B cell (primary cell): ENCODE results near the gene COX8C. TPM values are rescaled to one million over a fixed set of nuclear protein-coding genes. Genes with fewer than 3 reads are reported as not detected.

Experiments
- ATAC-seq: fragments of 200-7000 bp; cut with Tn5 transposase; one replicate; pipeline ENCODE4 v1.10.0; 2021; ENCODE audit warnings: low read depth, mild to moderate bottlenecking, moderate number of reproducible peaks, moderate library complexity
- CTCF ChIA-PET: fragments of 350-600 bp; sonication (Branson Sonifier 250); formaldehyde crosslinking; loops from one replicate; lab custom pipeline; 2021; ENCODE audit warnings: antibody characterized with exemption, inconsistent platforms; lab: Charles Lee
- POLR2A ChIA-PET: fragments of 350-600 bp; sonication (Branson Sonifier 250); formaldehyde crosslinking; loops from one replicate; lab custom pipeline; 2021; ENCODE audit warnings: antibody characterized with exemption; lab: Charles Lee
- DNase-seq: peaks from one replicate; pipeline ENCODE4 v3.0.0; 2013
- H2AFZ ChIP-seq: 2 replicates; pipeline ENCODE4 v1.6.1; 2012; ENCODE audit warnings: mild to moderate bottlenecking, low read depth, low read length; ENCODE audit not compliant: insufficient read depth, poor library complexity, severe bottlenecking
- H3K27ac ChIP-seq, 2 donors: 1 replicate in 1 of 2; 2 replicates in 1 of 2; pipeline ENCODE4 v1.5.1; 2012 to 2013; ENCODE audit warnings: low read length in 2 of 2, mild to moderate bottlenecking in 2 of 2, moderate library complexity in 1 of 2
- H3K27me3 ChIP-seq, 4 experiments: fragments of 200-600 bp in 1 of 4; sonication (generic) in 1 of 4; replicated peaks in 1 of 4; 1 replicate in 2 of 4; 2 replicates in 2 of 4; pipeline versions ENCODE4 v1.6.1 to v1.7.0; 2013 to 2016; ENCODE audit warnings: low read length in 3 of 4, mild to moderate bottlenecking in 2 of 4, mixed read lengths in 1 of 4, moderate library complexity in 1 of 4; ENCODE audit not compliant: insufficient read depth in 4 of 4, control insufficient read depth in 3 of 4; ENCODE audit errors: control extremely low read depth in 1 of 4
- H3K36me3 ChIP-seq, 2 experiments: replicated peaks in 1 of 2; 1 replicate in 1 of 2; 2 replicates in 1 of 2; pipeline versions ENCODE4 v1.6.1 to v1.7.1; 2013; ENCODE audit warnings: low read length in 1 of 2; ENCODE audit not compliant: insufficient read depth in 2 of 2, control insufficient read depth in 1 of 2; ENCODE audit errors: control extremely low read depth in 1 of 2, extremely low read depth in 1 of 2
- H3K4me1 ChIP-seq, 2 donors: fragments of 200-600 bp in 1 of 2; sonication (generic) in 1 of 2; 1 replicate in 1 of 2; 2 replicates in 1 of 2; pipeline versions ENCODE4 v1.5.1 to v1.6.1; 2013 to 2017; ENCODE audit warnings: low read length in 2 of 2; ENCODE audit not compliant: control insufficient read depth in 2 of 2, insufficient read depth in 2 of 2
- H3K4me2 ChIP-seq: replicated peaks from 2 replicates; pipeline ENCODE3; 2012; ENCODE audit warnings: mild to moderate bottlenecking, low read depth, low read length; ENCODE audit not compliant: poor library complexity, severe bottlenecking
- H3K4me3 ChIP-seq, 5 experiments: fragments of 200-600 bp in 1 of 5; sonication (generic) in 1 of 5; 1 replicate in 3 of 5; 2 replicates in 2 of 5; pipeline versions ENCODE4 v1.5.1 to v1.7.0; 2011 to 2016; ENCODE audit warnings: low read length in 4 of 5, mild to moderate bottlenecking in 4 of 5, low read depth in 2 of 5, control low read depth in 1 of 5, moderate library complexity in 1 of 5; ENCODE audit not compliant: insufficient read depth in 1 of 5; ENCODE audit errors: control extremely low read depth in 1 of 5, extremely low read depth in 1 of 5
- H3K79me2 ChIP-seq: fragments of 200-600 bp; sonication (generic); one replicate; pipeline ENCODE4 v1.6.0; 2016; ENCODE audit warnings: low read length; ENCODE audit not compliant: control insufficient read depth, insufficient read depth
- H3K9ac ChIP-seq: fragments of 200-600 bp; sonication (generic); 2 replicates; pipeline ENCODE4 v1.6.1; 2017; ENCODE audit warnings: mild to moderate bottlenecking, low read length, moderate library complexity
- H3K9me3 ChIP-seq, 3 donors: one replicate each; pipeline versions ENCODE4 v1.6.1 to v1.7.1; 2013; ENCODE audit warnings: low read length in 2 of 3; ENCODE audit not compliant: control insufficient read depth in 2 of 3, insufficient read depth in 1 of 3; ENCODE audit errors: control extremely low read depth in 1 of 3
- H4K20me1 ChIP-seq: 2 replicates; pipeline ENCODE4 v1.6.0; 2012; ENCODE audit warnings: mild to moderate bottlenecking, low read length; ENCODE audit not compliant: insufficient read depth, control insufficient read depth, poor library complexity, severe bottlenecking
- H3K27ac Mint-ChIP-seq: one replicate; pipeline ENCODE4 v1.8.0; 2021; ENCODE audit warnings: mixed read lengths
- H3K27me3 Mint-ChIP-seq: one replicate; pipeline ENCODE4 v1.8.0; 2021; ENCODE audit warnings: mixed read lengths
- H3K4me1 Mint-ChIP-seq: one replicate; pipeline ENCODE4 v1.8.0; 2021; ENCODE audit warnings: mixed read lengths
- H3K4me3 Mint-ChIP-seq: one replicate; pipeline ENCODE4 v1.8.0; 2021; ENCODE audit warnings: mixed read lengths
- H3K9me3 Mint-ChIP-seq: one replicate; pipeline ENCODE4 v1.8.0; 2022; ENCODE audit warnings: mixed read lengths; ENCODE audit not compliant: insufficient read depth
- EZH2 ChIP-seq: IDR thresholded peaks from 2 replicates; pipeline ENCODE4 v1.6.1; 2012; ENCODE audit warnings: borderline replicate concordance, low read depth, mild to moderate bottlenecking, moderate library complexity, low read length; ENCODE audit not compliant: insufficient read depth, poor library complexity, severe bottlenecking
- WGBS: methylation state at CpG from one replicate; pipeline ENCODE4 v1.1.5; 2013; ENCODE audit warnings: missing lambda C conversion rate; ENCODE audit not compliant: insufficient coverage; 5-methylcytosine and 5-hydroxymethylcytosine counted together
- intact Hi-C: fragments of 100-400 bp; cut with micrococcal nuclease; formaldehyde crosslinking; loops from one replicate; pipeline ENCODE4 v1.10.0; 2022
- polyA plus RNA-seq: library from polyadenylated mRNA; depleted of rRNA; stranded (reverse); fragments of >200 nt; gene quantifications from 2 replicates; pipeline ENCODE4 v1.2.3, GENCODE V29; 2012
- total RNA-seq, 2 donors: library from RNA; stranded (reverse); fragments of 120-200 nt in 1 of 2; gene quantifications; 1 replicate in 1 of 2; 2 replicates in 1 of 2; pipeline versions ENCODE4 v1.2.3 to v1.2.4, GENCODE V29; 2013 to 2022
- TF ChIP-seq, protein P1 (sequence below): fragments of 200-600 bp; IDR thresholded peaks from one replicate; pipeline ENCODE4 v1.8.0; 2022; ENCODE audit warnings: antibody characterized with exemption, mild to moderate bottlenecking

COX8C gene
- total and polyA plus RNA-seq, 2 donors (not counting 1 experiment from before 2014, with no cell fraction given), result not detected

- H3K27me3 ChIP-seq, result no peaks in the 10 kb centered on the region
- H3K9me3 ChIP-seq, result no peaks in the 10 kb centered on the region
- H3K79me2 ChIP-seq, result peaks cover 70% of the 10 kb centered on the region
- peaks cover 0 to 2% of the 10 kb centered on the region in 2 donors for H3K4me1 ChIP-seq
- peaks cover 55% of the 10 kb centered on the region for H4K20me1 ChIP-seq
- Mint-ChIP-seq H3K4me3 (no peak overlapping the region), H3K27me3 (no peaks in the 10 kb centered on the region), H3K4me1 (peaks cover 35% of the 10 kb centered on the region), H3K27ac (no peak overlapping the region), H3K9me3 (no peaks in the 10 kb centered on the region)
- CTCF ChIA-PET, result no interaction called here
- H2AFZ ChIP-seq, result no peak overlapping the region
- no peak for DNase-seq
- H3K36me3 ChIP-seq, result peaks cover 2 to 4% of the 10 kb centered on the region in 2 experiments
- no peak overlapping the region for H3K4me2 ChIP-seq
- POLR2A ChIA-PET, result no interaction called here
- H3K27ac ChIP-seq, result no peak overlapping the region
- intact Hi-C loops, result no loop called here
- no peak overlapping the region for H3K9ac ChIP-seq
- TF ChIP-seq, protein P1, sequence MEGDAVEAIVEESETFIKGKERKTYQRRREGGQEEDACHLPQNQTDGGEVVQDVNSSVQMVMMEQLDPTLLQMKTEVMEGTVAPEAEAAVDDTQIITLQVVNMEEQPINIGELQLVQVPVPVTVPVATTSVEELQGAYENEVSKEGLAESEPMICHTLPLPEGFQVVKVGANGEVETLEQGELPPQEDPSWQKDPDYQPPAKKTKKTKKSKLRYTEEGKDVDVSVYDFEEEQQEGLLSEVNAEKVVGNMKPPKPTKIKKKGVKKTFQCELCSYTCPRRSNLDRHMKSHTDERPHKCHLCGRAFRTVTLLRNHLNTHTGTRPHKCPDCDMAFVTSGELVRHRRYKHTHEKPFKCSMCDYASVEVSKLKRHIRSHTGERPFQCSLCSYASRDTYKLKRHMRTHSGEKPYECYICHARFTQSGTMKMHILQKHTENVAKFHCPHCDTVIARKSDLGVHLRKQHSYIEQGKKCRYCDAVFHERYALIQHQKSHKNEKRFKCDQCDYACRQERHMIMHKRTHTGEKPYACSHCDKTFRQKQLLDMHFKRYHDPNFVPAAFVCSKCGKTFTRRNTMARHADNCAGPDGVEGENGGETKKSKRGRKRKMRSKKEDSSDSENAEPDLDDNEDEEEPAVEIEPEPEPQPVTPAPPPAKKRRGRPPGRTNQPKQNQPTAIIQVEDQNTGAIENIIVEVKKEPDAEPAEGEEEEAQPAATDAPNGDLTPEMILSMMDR, result no peak
- no peak for TF ChIP-seq EZH2
- ATAC-seq, result no peak
- 100% methylated on average over 2 of the region's 6 CpGs for WGBS
- H3K4me3 ChIP-seq, result no peak overlapping the region
Observed at GRCh38 chr14:93299866-93300265, 47.1 kb upstream of the COX8C start.

GRCh38 chr14:93301821-93302447 lies 45.0 kb upstream of the COX8C start:
- H3K36me3 ChIP-seq, result peaks cover 2 to 4% of the 10 kb centered on the region in 2 experiments
- no peaks in the 10 kb centered on the region for H3K27me3 ChIP-seq
- intact Hi-C loops, result no loop called here
- no peak overlapping the region for H3K27ac ChIP-seq
- no peak for ATAC-seq
- DNase-seq, result no peak
- Mint-ChIP-seq H3K9me3 (no peaks in the 10 kb centered on the region), H3K4me1 (peaks cover 43% of the 10 kb centered on the region), H3K27ac (no peak overlapping the region), H3K4me3 (no peak overlapping the region), H3K27me3 (no peaks in the 10 kb centered on the region)
- H3K79me2 ChIP-seq, result peaks cover 85% of the 10 kb centered on the region
- no peak for TF ChIP-seq EZH2
- TF ChIP-seq, protein P1, result no peak
- no peak overlapping the region for H3K4me3 ChIP-seq
- H3K4me2 ChIP-seq, result no peak overlapping the region
- no peaks in the 10 kb centered on the region for H3K9me3 ChIP-seq
- no peak overlapping the region for H3K9ac ChIP-seq
- ChIA-PET POLR2A (no interaction called here), CTCF (interaction anchor here (0.5 kb wide), 1 partner anchor 361 kb away, joined by 4 read pairs; no protein-coding TSS in a partner anchor)
- WGBS, result 97% methylated on average over 4 of the region's 6 CpGs
- peaks cover 3 to 4% of the 10 kb centered on the region in 2 donors for H3K4me1 ChIP-seq
- H2AFZ ChIP-seq, result no peak overlapping the region
- peaks cover 64% of the 10 kb centered on the region for H4K20me1 ChIP-seq
